Measurements from ENCODE around the gene SOBP. TPM values are rescaled to one million over a fixed set of nuclear protein-coding genes. Genes with fewer than 3 reads are reported as not detected.
A peak's percentile ranks its signal among the peaks of the same experiment; 100 is the strongest.

The SOBP gene
- total and polyA plus RNA-seq, 2 donors (not counting 1 experiment from before 2014, with no cell fraction given) = 0.82 to 1.5 TPM

- peak overlapping the region; percentile 93 for H3K27ac Mint-ChIP-seq
- no peaks in the 10 kb centered on the region for H3K27me3 Mint-ChIP-seq
- H3K4me1 Mint-ChIP-seq = peaks cover 56% of the 10 kb centered on the region
- POLR2A ChIA-PET = interaction anchor here (1.7 to 2.3 kb wide), 2 partner anchors 10 to 170 kb away, joined by 7 to 9 read pairs; partner anchors contain the start of gene SOBP
- DNase-seq (no peak), ATAC-seq (ENCODE audit: low read depth) (no peak)
- peak overlapping the region; percentile 65 for H3K9ac ChIP-seq (ENCODE audit: low read length)
- H3K79me2 ChIP-seq (ENCODE audit: control insufficient read depth, insufficient read depth, low read length) = peaks cover 3% of the 10 kb centered on the region
- peak overlapping the region; percentile 74 for H2AFZ ChIP-seq (ENCODE audit: insufficient read depth, low read depth, low read length, poor library complexity, severe bottlenecking)
- H3K4me1 ChIP-seq (ENCODE audit: control insufficient read depth in 2 of 2, insufficient read depth in 2 of 2, low read length in 2 of 2) = peaks cover 52 to 53% of the 10 kb centered on the region in 2 donors
- H3K27ac ChIP-seq (ENCODE audit: low read length in 2 of 2) = peak overlapping the region; percentile 86 to 91
- H3K27me3 ChIP-seq (replicated peaks in 1 of 4; ENCODE audit: control extremely low read depth in 1 of 4, control insufficient read depth in 3 of 4, insufficient read depth in 4 of 4, low read length in 3 of 4) = no peaks in the 10 kb centered on the region
- no peaks in the 10 kb centered on the region for H4K20me1 ChIP-seq (ENCODE audit: control insufficient read depth, insufficient read depth, low read length, poor library complexity, severe bottlenecking)
- WGBS (ENCODE audit: insufficient coverage) = 91% methylated on average over 8 of the region's 18 CpGs
- intact Hi-C loops (cut with micrococcal nuclease) = loop anchor here (1.0 to 10.0 kb wide), 7 partner anchors 10 to 1334 kb away; partner anchors contain the start of gene ATG5
- peak overlapping the region; percentile 89 for H3K4me2 ChIP-seq (replicated peaks; ENCODE audit: low read depth, low read length, poor library complexity, severe bottlenecking)
- peaks cover 0 to 6% (median 0%) of the 10 kb centered on the region in 3 donors for H3K9me3 ChIP-seq (ENCODE audit: control extremely low read depth in 1 of 3, control insufficient read depth in 2 of 3, insufficient read depth in 1 of 3, low read length in 2 of 3)
- no peak for TF ChIP-seq EZH2 (IDR thresholded peaks at IDR 0.05; ENCODE audit: borderline replicate concordance, insufficient read depth, low read depth, low read length, poor library complexity, severe bottlenecking)
- TF ChIP-seq, protein P1, sequence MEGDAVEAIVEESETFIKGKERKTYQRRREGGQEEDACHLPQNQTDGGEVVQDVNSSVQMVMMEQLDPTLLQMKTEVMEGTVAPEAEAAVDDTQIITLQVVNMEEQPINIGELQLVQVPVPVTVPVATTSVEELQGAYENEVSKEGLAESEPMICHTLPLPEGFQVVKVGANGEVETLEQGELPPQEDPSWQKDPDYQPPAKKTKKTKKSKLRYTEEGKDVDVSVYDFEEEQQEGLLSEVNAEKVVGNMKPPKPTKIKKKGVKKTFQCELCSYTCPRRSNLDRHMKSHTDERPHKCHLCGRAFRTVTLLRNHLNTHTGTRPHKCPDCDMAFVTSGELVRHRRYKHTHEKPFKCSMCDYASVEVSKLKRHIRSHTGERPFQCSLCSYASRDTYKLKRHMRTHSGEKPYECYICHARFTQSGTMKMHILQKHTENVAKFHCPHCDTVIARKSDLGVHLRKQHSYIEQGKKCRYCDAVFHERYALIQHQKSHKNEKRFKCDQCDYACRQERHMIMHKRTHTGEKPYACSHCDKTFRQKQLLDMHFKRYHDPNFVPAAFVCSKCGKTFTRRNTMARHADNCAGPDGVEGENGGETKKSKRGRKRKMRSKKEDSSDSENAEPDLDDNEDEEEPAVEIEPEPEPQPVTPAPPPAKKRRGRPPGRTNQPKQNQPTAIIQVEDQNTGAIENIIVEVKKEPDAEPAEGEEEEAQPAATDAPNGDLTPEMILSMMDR (IDR thresholded peaks at IDR 0.05) = no peak
- H3K36me3 ChIP-seq (replicated peaks in 1 of 2; ENCODE audit: control extremely low read depth in 1 of 2, control insufficient read depth in 1 of 2, extremely low read depth in 1 of 2, insufficient read depth in 2 of 2, low read length in 1 of 2) = no peaks in the 10 kb centered on the region
- CTCF ChIA-PET = interaction anchor here (2.6 to 2.7 kb wide), 2 partner anchors 12 to 15 kb away, joined by 13 to 22 read pairs; no protein-coding TSS in a partner anchor
- peak overlapping the region; percentile 84 for H3K4me3 Mint-ChIP-seq
- H3K4me3 ChIP-seq (ENCODE audit: control extremely low read depth in 1 of 5, extremely low read depth in 1 of 5, insufficient read depth in 1 of 5, low read depth in 2 of 5, low read length in 4 of 5) = peak overlapping the region in 3 of 5 experiments; percentile 28 to 68 (median 53)
- H3K9me3 Mint-ChIP-seq (ENCODE audit: insufficient read depth) = no peaks in the 10 kb centered on the region
Observed at GRCh38 chr6:107658920-107659865, 169.3 kb downstream of the SOBP start.

DNA sequence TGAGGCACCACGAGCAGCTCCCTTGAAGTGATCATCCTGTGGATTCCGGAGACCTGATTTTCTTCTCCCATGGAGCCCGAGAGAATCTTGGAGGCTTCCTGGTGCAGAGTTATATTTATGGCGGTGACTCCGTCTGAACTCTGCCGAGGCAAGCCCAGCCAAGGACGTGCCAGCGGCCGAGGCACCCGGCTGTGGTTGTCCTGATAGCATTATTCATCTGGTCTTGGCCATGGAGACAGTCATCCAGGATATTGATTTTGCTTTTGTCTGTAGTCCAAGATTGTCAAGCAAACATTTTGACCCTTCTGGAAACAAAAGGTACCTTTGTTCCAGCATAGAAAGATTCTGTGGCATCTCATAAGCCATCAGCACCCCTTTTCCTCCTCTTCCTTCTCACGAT lies 170.9 kb downstream of the SOBP start:
- no peak overlapping the region for H3K4me2 ChIP-seq (replicated peaks; ENCODE audit: low read depth, low read length, poor library complexity, severe bottlenecking)
- no peak overlapping the region for H3K27ac Mint-ChIP-seq
- intact Hi-C loops (cut with micrococcal nuclease) = no loop called here

More for the DNA sequence above, 170.9 kb downstream of the SOBP start:
- TF ChIP-seq, protein P1 (IDR thresholded peaks at IDR 0.05) = no peak
- no peak for TF ChIP-seq EZH2 (IDR thresholded peaks at IDR 0.05; ENCODE audit: borderline replicate concordance, insufficient read depth, low read depth, low read length, poor library complexity, severe bottlenecking)
- Histone ChIP-seq H3K9ac (ENCODE audit: low read length) (no peak overlapping the region), H2AFZ (ENCODE audit: insufficient read depth, low read depth, low read length, poor library complexity, severe bottlenecking) (no peak overlapping the region), H4K20me1 (ENCODE audit: control insufficient read depth, insufficient read depth, low read length, poor library complexity, severe bottlenecking) (no peaks in the 10 kb centered on the region), H3K4me3 (ENCODE audit: control extremely low read depth in 1 of 5, extremely low read depth in 1 of 5, insufficient read depth in 1 of 5, low read depth in 2 of 5, low read length in 4 of 5) (no peak overlapping the region), H3K4me1 (ENCODE audit: control insufficient read depth in 2 of 2, insufficient read depth in 2 of 2, low read length in 2 of 2) (peaks cover 38 to 40% of the 10 kb centered on the region in 2 donors), H3K79me2 (ENCODE audit: control insufficient read depth, insufficient read depth, low read length) (peaks cover 3% of the 10 kb centered on the region), H3K27ac (ENCODE audit: low read length in 2 of 2) (no peak overlapping the region), H3K27me3 (replicated peaks in 1 of 4; ENCODE audit: control extremely low read depth in 1 of 4, control insufficient read depth in 3 of 4, insufficient read depth in 4 of 4, low read length in 3 of 4) (no peaks in the 10 kb centered on the region), H3K36me3 (replicated peaks in 1 of 2; ENCODE audit: control extremely low read depth in 1 of 2, control insufficient read depth in 1 of 2, extremely low read depth in 1 of 2, insufficient read depth in 2 of 2, low read length in 1 of 2) (no peaks in the 10 kb centered on the region), H3K9me3 (ENCODE audit: control extremely low read depth in 1 of 3, control insufficient read depth in 2 of 3, insufficient read depth in 1 of 3, low read length in 2 of 3) (peaks cover 0 to 6% (median 0%) of the 10 kb centered on the region in 3 donors)
- peaks cover 52% of the 10 kb centered on the region for H3K4me1 Mint-ChIP-seq
- 99% methylated on average over 8 of the region's 11 CpGs for WGBS (ENCODE audit: insufficient coverage)
- ChIA-PET CTCF (no interaction called here), POLR2A (no interaction called here)
- no peak overlapping the region for H3K4me3 Mint-ChIP-seq
- ATAC-seq (ENCODE audit: low read depth) (no peak), DNase-seq (no peak)
- no peaks in the 10 kb centered on the region for H3K27me3 Mint-ChIP-seq
- H3K9me3 Mint-ChIP-seq (ENCODE audit: insufficient read depth) = no peaks in the 10 kb centered on the region
